H9 (cell line): ENCODE measurements around the gene RNF208. TPM values are rescaled to one million over a fixed set of nuclear protein-coding genes. Genes with fewer than 3 reads are reported as not detected.

ENCODE experiments used
- DNase-seq: peaks from one replicate; pipeline ENCODE4 v3.0.0-alpha.2; 2017
- H2AFZ ChIP-seq: one replicate; pipeline ENCODE4 v1.6.1; 2013; ENCODE audit warnings: mild to moderate bottlenecking, low read length, control low read depth, moderate library complexity
- H2AK5ac ChIP-seq: 2 replicates; pipeline ENCODE4 v1.6.1; 2013; ENCODE audit warnings: low read length, control low read depth, mixed read lengths; ENCODE audit not compliant: insufficient read length
- H2BK120ac ChIP-seq: one replicate; pipeline ENCODE4 v1.6.1; 2013; ENCODE audit warnings: low read depth, mild to moderate bottlenecking, low read length, control low read depth, inconsistent platforms; ENCODE audit not compliant: poor library complexity, severe bottlenecking
- H2BK12ac ChIP-seq: 2 replicates; pipeline ENCODE4 v1.6.1; 2013; ENCODE audit warnings: low read length, control low read depth, mixed read lengths, low read depth; ENCODE audit not compliant: insufficient read length
- H2BK15ac ChIP-seq: 2 replicates; pipeline ENCODE4 v1.6.1; 2013; ENCODE audit warnings: low read depth, low read length, control low read depth
- H2BK20ac ChIP-seq: one replicate; pipeline ENCODE4 v1.6.1; 2013; ENCODE audit warnings: low read depth, mild to moderate bottlenecking, low read length, control low read depth, inconsistent platforms; ENCODE audit not compliant: poor library complexity, severe bottlenecking
- H2BK5ac ChIP-seq: 2 replicates; pipeline ENCODE4 v1.6.1; 2013; ENCODE audit warnings: low read length, control low read depth, mixed read lengths; ENCODE audit not compliant: insufficient read length
- H3K14ac ChIP-seq: 2 replicates; pipeline ENCODE4 v1.6.1; 2013; ENCODE audit warnings: low read length, control low read depth; ENCODE audit not compliant: insufficient read depth
- H3K18ac ChIP-seq: 2 replicates; pipeline ENCODE4 v1.6.1; 2013; ENCODE audit warnings: low read depth, mild to moderate bottlenecking, mixed read lengths, low read length, control low read depth; ENCODE audit not compliant: insufficient read length
- H3K23ac ChIP-seq: 2 replicates; pipeline ENCODE4 v1.6.1; 2013; ENCODE audit warnings: low read length, control low read depth, mixed read lengths, low read depth; ENCODE audit not compliant: insufficient read length
- H3K23me2 ChIP-seq: 2 replicates; pipeline ENCODE4 v1.6.1; 2013; ENCODE audit warnings: low read depth, mild to moderate bottlenecking, mixed read lengths, low read length, control low read depth; ENCODE audit not compliant: insufficient read length, poor library complexity, severe bottlenecking
- H3K27ac ChIP-seq: 2 replicates; pipeline ENCODE4 v1.5.1; 2013; ENCODE audit warnings: low read length, control low read depth, mixed read lengths, low read depth; ENCODE audit not compliant: insufficient read length
- H3K27me3 ChIP-seq: 2 replicates; pipeline ENCODE4 v1.6.1; 2013; ENCODE audit warnings: low read length, control low read depth, inconsistent platforms; ENCODE audit not compliant: insufficient read depth
- H3K4ac ChIP-seq: 2 replicates; pipeline ENCODE4 v1.6.1; 2013; ENCODE audit warnings: low read depth, mild to moderate bottlenecking, control low read depth, inconsistent platforms, low read length, moderate library complexity
- H3K4me1 ChIP-seq: 2 replicates; pipeline ENCODE4 v1.6.1; 2013; ENCODE audit warnings: low read length, control low read depth, inconsistent platforms; ENCODE audit not compliant: insufficient read depth
- H3K4me2 ChIP-seq: 2 replicates; pipeline ENCODE4 v1.6.1; 2013; ENCODE audit warnings: low read length, control low read depth, mixed read lengths; ENCODE audit not compliant: insufficient read length, insufficient read depth
- H3K56ac ChIP-seq: 2 replicates; pipeline ENCODE4 v1.6.1; 2013; ENCODE audit warnings: low read depth, mild to moderate bottlenecking, mixed read lengths, low read length, control low read depth; ENCODE audit not compliant: insufficient read length
- H3K79me1 ChIP-seq: 2 replicates; pipeline ENCODE4 v1.6.1; 2013; ENCODE audit warnings: low read depth, mild to moderate bottlenecking, moderate library complexity, low read length, control low read depth, inconsistent platforms; ENCODE audit not compliant: insufficient read depth, poor library complexity, severe bottlenecking
- H3K79me2 ChIP-seq: 2 replicates; pipeline ENCODE4 v1.6.1; 2013; ENCODE audit warnings: low read length, control low read depth, inconsistent platforms; ENCODE audit not compliant: insufficient read depth
- H3K9ac ChIP-seq: 2 replicates; pipeline ENCODE4 v1.6.1; 2013; ENCODE audit warnings: low read length, control low read depth, mixed read lengths; ENCODE audit not compliant: insufficient read length; ENCODE audit errors: extremely low read depth
- H3K9me3 ChIP-seq: one replicate; pipeline ENCODE4 v1.6.1; 2013; ENCODE audit warnings: low read depth, low read length, inconsistent platforms; ENCODE audit not compliant: control insufficient read depth
- H3T11ph ChIP-seq: one replicate; pipeline ENCODE4 v1.6.1; 2013; ENCODE audit warnings: mild to moderate bottlenecking, low read length, control low read depth, inconsistent platforms
- H4K20me1 ChIP-seq: one replicate; pipeline ENCODE4 v1.6.1; 2013; ENCODE audit not compliant: control insufficient read depth, insufficient read length, insufficient read depth
- H4K5ac ChIP-seq: 2 replicates; pipeline ENCODE4 v1.6.1; 2013; ENCODE audit warnings: low read depth, mild to moderate bottlenecking, mixed read lengths, low read length, control low read depth; ENCODE audit not compliant: insufficient read length
- H4K8ac ChIP-seq: replicated peaks from 2 replicates; pipeline ENCODE4 v1.6.1; 2013; ENCODE audit warnings: low read length, control low read depth, mixed read lengths, low read depth; ENCODE audit not compliant: insufficient read length
- H4K91ac ChIP-seq: 2 replicates; pipeline ENCODE4 v1.6.1; 2013; ENCODE audit warnings: low read depth, mild to moderate bottlenecking, moderate library complexity, mixed read lengths, low read length, control low read depth; ENCODE audit not compliant: insufficient read length
- H3K27ac Mint-ChIP-seq, 3 experiments: 2 replicates in 2 of 3; 3 replicates in 1 of 3; pipeline ENCODE4 v1.8.0; 2020 to 2021; ENCODE audit warnings: mixed read lengths in 3 of 3, mild to moderate bottlenecking in 1 of 3, moderate library complexity in 1 of 3
- H3K27me3 Mint-ChIP-seq: 2 replicates; pipeline ENCODE4 v1.8.0; 2021; ENCODE audit warnings: low read depth, mild to moderate bottlenecking, moderate library complexity, mixed read lengths
- H3K36me3 Mint-ChIP-seq, 3 experiments: 2 replicates in 2 of 3; 3 replicates in 1 of 3; pipeline ENCODE4 v1.8.0; 2020 to 2021; ENCODE audit warnings: low read depth in 3 of 3, mixed read lengths in 3 of 3; ENCODE audit not compliant: insufficient read depth in 1 of 3
- H3K4me1 Mint-ChIP-seq, 2 experiments: 2 replicates each; pipeline ENCODE4 v1.8.0; 2020; ENCODE audit warnings: mixed read lengths in 2 of 2
- H3K4me3 Mint-ChIP-seq, 2 experiments: 2 replicates in 1 of 2; 3 replicates in 1 of 2; pipeline ENCODE4 v1.8.0; 2020 to 2021; ENCODE audit warnings: mild to moderate bottlenecking in 2 of 2, mixed read lengths in 2 of 2, moderate library complexity in 1 of 2
- H3K9me3 Mint-ChIP-seq, 2 experiments: 2 replicates in 1 of 2; 3 replicates in 1 of 2; pipeline ENCODE4 v1.8.0; 2020; ENCODE audit warnings: mild to moderate bottlenecking in 2 of 2, mixed read lengths in 2 of 2, moderate library complexity in 1 of 2
- WGBS: extraction: QIAGEN DNeasy Blood & Tissue Kit; methylation state at CpG from one replicate; pipeline ENCODE4 v1.1.7; 2013; ENCODE audit warnings: missing lambda C conversion rate, low lambda C conversion rate, mixed read lengths; ENCODE audit not compliant: insufficient read length; ENCODE audit errors: extremely low coverage; 5-methylcytosine and 5-hydroxymethylcytosine counted together
- total RNA-seq: library from RNA; stranded (reverse); gene quantifications from 2 replicates; pipeline ENCODE4 v1.2.1, GENCODE V29; 2021
- TF ChIP-seq, protein P1 (sequence below): fragments of 200-600 bp; sonication (generic); conservative IDR thresholded peaks from 3 replicates; pipeline ENCODE4 v1.8.0; 2021; ENCODE audit warnings: antibody characterized with exemption, mild to moderate bottlenecking

Gene RNF208
- total RNA-seq, 1 experiment from 2014 or later: 7.7 TPM

- no peaks in the 10 kb centered on the region for H3K9me3 ChIP-seq
- no peak overlapping the region for H3K9ac ChIP-seq
- H2BK20ac ChIP-seq: no peak overlapping the region
- H2BK120ac ChIP-seq: no peak overlapping the region
- no peak overlapping the region for H3K4ac ChIP-seq
- no peak overlapping the region for H2BK5ac ChIP-seq
- no peak overlapping the region for H3K56ac ChIP-seq
- Mint-ChIP-seq H3K27ac (no peak overlapping the region), H3K4me3 (no peak overlapping the region), H3K4me1 (peaks cover 17 to 26% of the 10 kb centered on the region in 2 experiments), H3K27me3 (peaks cover 40% of the 10 kb centered on the region), H3K36me3 (peaks cover 11 to 17% (median 14%) of the 10 kb centered on the region in 3 experiments; a peak in 6 of 7 replicates), H3K9me3 (no peaks in the 10 kb centered on the region; a peak in 1 of 5 replicates)
- H3K14ac ChIP-seq: no peak overlapping the region; the same call in 1 of the 2 replicates
- H4K8ac ChIP-seq: no peak overlapping the region
- H3T11ph ChIP-seq: no peak overlapping the region
- H2AFZ ChIP-seq: no peak overlapping the region
- TF ChIP-seq, protein P1, sequence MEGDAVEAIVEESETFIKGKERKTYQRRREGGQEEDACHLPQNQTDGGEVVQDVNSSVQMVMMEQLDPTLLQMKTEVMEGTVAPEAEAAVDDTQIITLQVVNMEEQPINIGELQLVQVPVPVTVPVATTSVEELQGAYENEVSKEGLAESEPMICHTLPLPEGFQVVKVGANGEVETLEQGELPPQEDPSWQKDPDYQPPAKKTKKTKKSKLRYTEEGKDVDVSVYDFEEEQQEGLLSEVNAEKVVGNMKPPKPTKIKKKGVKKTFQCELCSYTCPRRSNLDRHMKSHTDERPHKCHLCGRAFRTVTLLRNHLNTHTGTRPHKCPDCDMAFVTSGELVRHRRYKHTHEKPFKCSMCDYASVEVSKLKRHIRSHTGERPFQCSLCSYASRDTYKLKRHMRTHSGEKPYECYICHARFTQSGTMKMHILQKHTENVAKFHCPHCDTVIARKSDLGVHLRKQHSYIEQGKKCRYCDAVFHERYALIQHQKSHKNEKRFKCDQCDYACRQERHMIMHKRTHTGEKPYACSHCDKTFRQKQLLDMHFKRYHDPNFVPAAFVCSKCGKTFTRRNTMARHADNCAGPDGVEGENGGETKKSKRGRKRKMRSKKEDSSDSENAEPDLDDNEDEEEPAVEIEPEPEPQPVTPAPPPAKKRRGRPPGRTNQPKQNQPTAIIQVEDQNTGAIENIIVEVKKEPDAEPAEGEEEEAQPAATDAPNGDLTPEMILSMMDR: no peak
- H4K91ac ChIP-seq: no peak overlapping the region
- no peaks in the 10 kb centered on the region for H3K27me3 ChIP-seq
- no peak overlapping the region for H3K23ac ChIP-seq
- H3K4me1 ChIP-seq: no peaks in the 10 kb centered on the region; the same call in 1 of the 2 replicates
- no peak overlapping the region for H3K27ac ChIP-seq
- no peak overlapping the region for H2BK15ac ChIP-seq
- peaks cover 3% of the 10 kb centered on the region for H4K20me1 ChIP-seq
- no CpG with 5 or more reads among the region's 20 CpGs for WGBS
- H3K23me2 ChIP-seq: peaks cover 3% of the 10 kb centered on the region
- DNase-seq: no peak
- H3K79me1 ChIP-seq: no peaks in the 10 kb centered on the region
- H3K4me2 ChIP-seq: no peak overlapping the region
- no peak overlapping the region for H3K18ac ChIP-seq
- no peak overlapping the region for H2AK5ac ChIP-seq
- H2BK12ac ChIP-seq: no peak overlapping the region
- H4K5ac ChIP-seq: no peak overlapping the region
- H3K79me2 ChIP-seq: no peaks in the 10 kb centered on the region
Observed at GRCh38 chr9:137247135-137247915, 25.3 kb upstream of the RNF208 start.
